ENCODE data around the gene FLAD1. TPM values are rescaled to one million over a fixed set of nuclear protein-coding genes. Genes with fewer than 3 reads are reported as not detected.

FLAD1 gene
- total RNA-seq, 1 experiment from 2014 or later: 88.3 TPM

DNA sequence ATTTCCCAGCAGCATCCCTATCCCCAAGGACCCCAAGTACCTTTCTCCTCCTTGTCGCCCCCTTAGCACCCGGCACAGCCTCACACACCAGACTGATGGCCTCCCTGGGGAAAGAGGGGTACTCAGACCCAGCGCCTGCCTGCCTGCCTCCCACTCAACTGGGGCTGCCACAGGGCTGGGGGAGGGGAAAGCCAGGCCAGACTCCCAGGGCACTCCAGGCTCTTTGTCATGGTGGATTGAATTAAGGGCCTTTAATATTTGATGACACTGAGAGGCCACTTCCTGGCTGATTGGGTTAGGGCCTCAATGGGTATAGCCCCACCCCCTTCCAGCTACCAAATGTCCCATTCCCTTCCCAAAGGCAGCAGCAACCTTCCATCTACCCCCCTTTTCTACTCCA is 14.4 kb upstream of the FLAD1 start:
- H3K36me3 Mint-ChIP-seq: peaks cover 42% of the 10 kb centered on the region
- peak overlapping the region; percentile 81 for H3K27ac Mint-ChIP-seq
- CTCF ChIA-PET: interaction anchor here (0.7 to 8.3 kb wide), 3 partner anchors 25 to 93 kb away, joined by 5 to 176 read pairs (median 6); partner anchors contain the start of genes LENEP and ZBTB7B
- peaks cover 45% of the 10 kb centered on the region for H3K4me1 Mint-ChIP-seq
- no peaks in the 10 kb centered on the region for H3K27me3 Mint-ChIP-seq (ENCODE audit: low read depth)
- H3K9me3 Mint-ChIP-seq: no peaks in the 10 kb centered on the region
- H3K4me3 Mint-ChIP-seq: no peak overlapping the region
- no peak for ATAC-seq
- POLR2A ChIA-PET: interaction anchor here (0.9 to 7.3 kb wide), 5 partner anchors 12 to 49 kb away, joined by 3 to 176 read pairs (median 66); partner anchors contain the start of genes FLAD1, LENEP, PBXIP1 and ZBTB7B
- no peak for TF ChIP-seq PRRX2 (CRISPR knock-in tag; IDR thresholded peaks at IDR 0.05)
- no peak for TF ChIP-seq MAX (CRISPR knock-in tag; IDR thresholded peaks at IDR 0.05)
- TF ChIP-seq, protein P1, sequence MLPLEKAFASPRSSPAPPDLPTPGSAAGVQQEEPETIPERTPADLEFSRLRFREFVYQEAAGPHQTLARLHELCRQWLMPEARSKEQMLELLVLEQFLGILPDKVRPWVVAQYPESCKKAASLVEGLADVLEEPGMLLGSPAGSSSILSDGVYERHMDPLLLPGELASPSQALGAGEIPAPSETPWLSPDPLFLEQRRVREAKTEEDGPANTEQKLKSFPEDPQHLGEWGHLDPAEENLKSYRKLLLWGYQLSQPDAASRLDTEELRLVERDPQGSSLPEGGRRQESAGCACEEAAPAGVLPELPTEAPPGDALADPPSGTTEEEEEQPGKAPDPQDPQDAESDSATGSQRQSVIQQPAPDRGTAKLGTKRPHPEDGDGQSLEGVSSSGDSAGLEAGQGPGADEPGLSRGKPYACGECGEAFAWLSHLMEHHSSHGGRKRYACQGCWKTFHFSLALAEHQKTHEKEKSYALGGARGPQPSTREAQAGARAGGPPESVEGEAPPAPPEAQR (CRISPR knock-in tag; IDR thresholded peaks at IDR 0.05): no peak
- TF ChIP-seq ZNF317 (CRISPR knock-in tag; IDR thresholded peaks at IDR 0.05; ENCODE audit: borderline replicate concordance, low read depth): no peak
- TF ChIP-seq NR1H2 (CRISPR knock-in tag; IDR thresholded peaks at IDR 0.05): no peak
- TF ChIP-seq ZMAT4 (CRISPR knock-in tag; IDR thresholded peaks at IDR 0.05): no peak
- TF ChIP-seq, protein P2, sequence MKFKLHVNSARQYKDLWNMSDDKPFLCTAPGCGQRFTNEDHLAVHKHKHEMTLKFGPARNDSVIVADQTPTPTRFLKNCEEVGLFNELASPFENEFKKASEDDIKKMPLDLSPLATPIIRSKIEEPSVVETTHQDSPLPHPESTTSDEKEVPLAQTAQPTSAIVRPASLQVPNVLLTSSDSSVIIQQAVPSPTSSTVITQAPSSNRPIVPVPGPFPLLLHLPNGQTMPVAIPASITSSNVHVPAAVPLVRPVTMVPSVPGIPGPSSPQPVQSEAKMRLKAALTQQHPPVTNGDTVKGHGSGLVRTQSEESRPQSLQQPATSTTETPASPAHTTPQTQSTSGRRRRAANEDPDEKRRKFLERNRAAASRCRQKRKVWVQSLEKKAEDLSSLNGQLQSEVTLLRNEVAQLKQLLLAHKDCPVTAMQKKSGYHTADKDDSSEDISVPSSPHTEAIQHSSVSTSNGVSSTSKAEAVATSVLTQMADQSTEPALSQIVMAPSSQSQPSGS (CRISPR knock-in tag; IDR thresholded peaks at IDR 0.05; ENCODE audit: borderline replicate concordance, low read depth): no peak
- no peak for TF ChIP-seq NFYB (CRISPR knock-in tag; conservative IDR thresholded peaks at IDR 0.05; ENCODE audit: low read depth)
- no peak for TF ChIP-seq FOXK1 (CRISPR knock-in tag; IDR thresholded peaks at IDR 0.05)
- no peak for TF ChIP-seq E2F4 (CRISPR knock-in tag; IDR thresholded peaks at IDR 0.05; ENCODE audit: borderline replicate concordance, low read depth)
- TF ChIP-seq, protein P3, sequence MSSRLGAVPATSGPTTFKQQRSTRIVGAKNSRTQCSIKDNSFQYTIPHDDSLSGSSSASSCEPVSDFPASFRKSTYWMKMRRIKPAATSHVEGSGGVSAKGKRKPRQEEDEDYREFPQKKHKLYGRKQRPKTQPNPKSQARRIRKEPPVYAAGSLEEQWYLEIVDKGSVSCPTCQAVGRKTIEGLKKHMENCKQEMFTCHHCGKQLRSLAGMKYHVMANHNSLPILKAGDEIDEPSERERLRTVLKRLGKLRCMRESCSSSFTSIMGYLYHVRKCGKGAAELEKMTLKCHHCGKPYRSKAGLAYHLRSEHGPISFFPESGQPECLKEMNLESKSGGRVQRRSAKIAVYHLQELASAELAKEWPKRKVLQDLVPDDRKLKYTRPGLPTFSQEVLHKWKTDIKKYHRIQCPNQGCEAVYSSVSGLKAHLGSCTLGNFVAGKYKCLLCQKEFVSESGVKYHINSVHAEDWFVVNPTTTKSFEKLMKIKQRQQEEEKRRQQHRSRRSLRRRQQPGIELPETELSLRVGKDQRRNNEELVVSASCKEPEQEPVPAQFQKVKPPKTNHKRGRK (CRISPR knock-in tag; IDR thresholded peaks at IDR 0.05; ENCODE audit: borderline replicate concordance): no peak
- TF ChIP-seq ZNF232 (CRISPR knock-in tag; IDR thresholded peaks at IDR 0.05): no peak
- no peak for TF ChIP-seq GTF2I (CRISPR knock-in tag; conservative IDR thresholded peaks at IDR 0.05)
- no peak for TF ChIP-seq ELF4 (CRISPR knock-in tag; IDR thresholded peaks at IDR 0.05; ENCODE audit: low read depth)
- TF ChIP-seq MYBL2 (CRISPR knock-in tag; IDR thresholded peaks at IDR 0.05): no peak
- TF ChIP-seq AFF4 (CRISPR knock-in tag; IDR thresholded peaks at IDR 0.05; ENCODE audit: borderline replicate concordance): no peak
- TF ChIP-seq, protein P4, sequence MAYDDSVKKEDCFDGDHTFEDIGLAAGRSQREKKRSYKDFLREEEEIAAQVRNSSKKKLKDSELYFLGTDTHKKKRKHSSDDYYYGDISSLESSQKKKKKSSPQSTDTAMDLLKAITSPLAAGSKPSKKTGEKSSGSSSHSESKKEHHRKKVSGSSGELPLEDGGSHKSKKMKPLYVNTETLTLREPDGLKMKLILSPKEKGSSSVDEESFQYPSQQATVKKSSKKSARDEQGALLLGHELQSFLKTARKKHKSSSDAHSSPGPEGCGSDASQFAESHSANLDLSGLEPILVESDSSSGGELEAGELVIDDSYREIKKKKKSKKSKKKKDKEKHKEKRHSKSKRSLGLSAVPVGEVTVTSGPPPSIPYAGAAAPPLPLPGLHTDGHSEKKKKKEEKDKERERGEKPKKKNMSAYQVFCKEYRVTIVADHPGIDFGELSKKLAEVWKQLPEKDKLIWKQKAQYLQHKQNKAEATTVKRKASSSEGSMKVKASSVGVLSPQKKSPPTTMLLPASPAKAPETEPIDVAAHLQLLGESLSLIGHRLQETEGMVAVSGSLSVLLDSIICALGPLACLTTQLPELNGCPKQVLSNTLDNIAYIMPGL (CRISPR knock-in tag; IDR thresholded peaks at IDR 0.05): no peak
- DNase-seq (ENCODE audit: low spot score): no peak
